Measurements from ENCODE around the gene VAC14. TPM values are rescaled to one million over a fixed set of nuclear protein-coding genes. Genes with fewer than 3 reads are reported as not detected.

VAC14 gene
- total RNA-seq, 1 donor from 2014 or later = 75.1 TPM

DNA sequence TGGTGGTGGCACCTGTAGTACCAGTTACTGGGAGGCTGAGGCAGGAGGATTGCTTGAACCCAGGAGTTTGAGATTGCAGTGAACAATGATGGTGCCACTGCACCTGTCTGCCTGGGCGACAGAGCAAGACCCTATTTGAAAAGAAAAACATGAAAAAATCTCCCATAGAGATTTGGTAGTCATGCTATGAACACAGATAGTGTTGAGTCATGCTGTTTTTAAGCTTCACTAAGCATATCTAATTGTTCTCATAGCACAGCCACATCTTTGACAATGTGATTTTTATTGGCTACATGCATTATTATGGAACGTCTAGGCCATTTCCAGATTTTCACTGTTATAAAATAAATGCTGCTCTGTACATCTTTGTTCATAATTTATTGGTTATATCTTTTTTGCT, 148.6 kb downstream of the VAC14 start:
- peaks cover 3 to 4% of the 10 kb centered on the region in 2 donors for H3K36me3 ChIP-seq
- H3K27ac ChIP-seq = no peak overlapping the region
- TF ChIP-seq, protein P1, sequence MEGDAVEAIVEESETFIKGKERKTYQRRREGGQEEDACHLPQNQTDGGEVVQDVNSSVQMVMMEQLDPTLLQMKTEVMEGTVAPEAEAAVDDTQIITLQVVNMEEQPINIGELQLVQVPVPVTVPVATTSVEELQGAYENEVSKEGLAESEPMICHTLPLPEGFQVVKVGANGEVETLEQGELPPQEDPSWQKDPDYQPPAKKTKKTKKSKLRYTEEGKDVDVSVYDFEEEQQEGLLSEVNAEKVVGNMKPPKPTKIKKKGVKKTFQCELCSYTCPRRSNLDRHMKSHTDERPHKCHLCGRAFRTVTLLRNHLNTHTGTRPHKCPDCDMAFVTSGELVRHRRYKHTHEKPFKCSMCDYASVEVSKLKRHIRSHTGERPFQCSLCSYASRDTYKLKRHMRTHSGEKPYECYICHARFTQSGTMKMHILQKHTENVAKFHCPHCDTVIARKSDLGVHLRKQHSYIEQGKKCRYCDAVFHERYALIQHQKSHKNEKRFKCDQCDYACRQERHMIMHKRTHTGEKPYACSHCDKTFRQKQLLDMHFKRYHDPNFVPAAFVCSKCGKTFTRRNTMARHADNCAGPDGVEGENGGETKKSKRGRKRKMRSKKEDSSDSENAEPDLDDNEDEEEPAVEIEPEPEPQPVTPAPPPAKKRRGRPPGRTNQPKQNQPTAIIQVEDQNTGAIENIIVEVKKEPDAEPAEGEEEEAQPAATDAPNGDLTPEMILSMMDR (IDR thresholded peaks at IDR 0.05) = no peak
- intact Hi-C loops (cut with DNase I) = loop anchor here (10.0 kb wide), 1 partner anchor 268 kb away; no protein-coding TSS in a partner anchor
- H3K4me3 ChIP-seq = no peak overlapping the region
- no peaks in the 10 kb centered on the region for H3K9me3 ChIP-seq
- H3K4me1 ChIP-seq = peaks cover 1 to 13% of the 10 kb centered on the region in 2 donors
- no peaks in the 10 kb centered on the region for H3K27me3 ChIP-seq
- peak in 1 of 2 donors; percentile 38 for DNase-seq (ENCODE audit: low spot score in 2 of 2)

DNA sequence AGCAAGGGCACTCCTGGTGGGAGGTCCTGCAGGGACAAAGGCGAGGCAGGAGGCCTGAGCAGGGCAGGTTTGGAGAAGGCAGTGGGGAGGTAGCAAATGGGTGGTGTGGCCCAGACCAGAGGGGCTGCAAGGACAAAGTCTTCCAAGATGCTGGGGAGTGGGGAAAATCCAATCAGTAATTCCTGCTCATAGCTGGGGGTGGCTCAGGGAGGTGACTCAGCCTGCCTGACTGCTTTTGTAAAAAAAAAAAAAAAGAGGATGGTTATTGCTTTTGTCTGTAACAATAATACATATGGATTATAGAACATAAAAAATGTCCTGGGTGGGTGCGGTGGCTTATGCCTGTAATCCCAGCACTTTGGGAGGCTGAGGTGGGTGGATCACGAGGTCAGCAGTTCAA, 149.4 kb downstream of the VAC14 start:
- Histone ChIP-seq H3K4me3 (no peak overlapping the region), H3K27ac (no peak overlapping the region), H3K27me3 (no peaks in the 10 kb centered on the region), H3K36me3 (no peaks in the 10 kb centered on the region), H3K9me3 (no peaks in the 10 kb centered on the region), H3K4me1 (peaks cover 6 to 21% of the 10 kb centered on the region in 2 donors)
- TF ChIP-seq, protein P1 (IDR thresholded peaks at IDR 0.05) = no peak
- peak in 1 of 2 donors; percentile 27 for DNase-seq (ENCODE audit: low spot score in 2 of 2)
- intact Hi-C loops (cut with DNase I) = loop anchor here (10.0 kb wide), 1 partner anchor 267 kb away; no protein-coding TSS in a partner anchor

DNA sequence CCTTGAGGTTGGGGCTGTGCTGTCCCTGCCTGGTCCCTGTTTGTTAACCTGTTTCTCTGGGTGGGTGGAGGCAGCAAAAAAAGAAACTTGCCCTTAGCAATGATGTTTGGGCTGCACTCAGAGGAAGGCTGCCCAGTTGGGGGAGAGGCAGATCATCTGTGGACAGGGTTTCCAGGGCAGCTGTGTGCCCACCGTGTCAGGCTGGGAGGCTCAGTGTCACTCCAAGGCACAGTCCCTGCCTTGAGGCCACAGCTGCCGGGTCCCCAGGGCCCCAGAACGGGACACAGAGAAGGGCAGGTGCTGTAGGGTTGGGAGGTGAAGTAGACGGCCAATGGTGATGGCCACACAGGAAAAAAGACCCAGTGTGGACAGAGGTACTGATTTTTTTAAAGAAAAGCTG, 150.7 kb downstream of the VAC14 start:
- intact Hi-C loops (cut with DNase I) = loop anchor here (10.0 kb wide), 1 partner anchor 265 kb away; no protein-coding TSS in a partner anchor
- Histone ChIP-seq H3K4me1 (peaks cover 6 to 23% of the 10 kb centered on the region in 2 donors), H3K27ac (peak overlapping the region; percentile 33 to 44), H3K9me3 (no peaks in the 10 kb centered on the region), H3K36me3 (no peaks in the 10 kb centered on the region), H3K27me3 (no peaks in the 10 kb centered on the region), H3K4me3 (no peak overlapping the region)
- TF ChIP-seq, protein P1 (IDR thresholded peaks at IDR 0.05) = no peak
- DNase-seq (ENCODE audit: low spot score in 2 of 2) = peak in 1 of 2 donors; percentile 40

DNA sequence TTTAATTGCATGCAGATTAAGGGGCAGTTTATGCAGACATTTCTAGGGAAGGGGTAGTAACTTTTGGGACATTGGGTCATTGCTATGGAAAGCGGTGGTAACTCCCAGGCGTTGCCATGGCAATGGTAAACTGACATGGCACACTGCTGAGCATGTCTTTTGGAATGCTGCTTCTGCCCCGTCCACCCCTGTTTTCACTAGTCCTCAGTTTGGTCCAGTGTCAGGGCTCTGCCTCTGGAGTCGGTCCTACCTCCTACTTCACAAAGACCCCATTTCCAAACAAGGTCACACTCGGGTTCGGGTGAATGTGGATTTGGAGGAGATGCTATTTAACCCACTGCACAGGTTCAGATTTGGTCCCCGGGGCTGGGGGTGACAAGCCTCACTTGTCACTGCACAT, 151.7 kb downstream of the VAC14 start:
- intact Hi-C loops (cut with DNase I) = no loop called here
- H3K27ac ChIP-seq = peak overlapping the region; percentile 77 to 78
- TF ChIP-seq, protein P1 (IDR thresholded peaks at IDR 0.05) = no peak
- no peak overlapping the region for H3K4me3 ChIP-seq
- H3K4me1 ChIP-seq = peaks cover 6 to 23% of the 10 kb centered on the region in 2 donors
- no peaks in the 10 kb centered on the region for H3K9me3 ChIP-seq
- H3K36me3 ChIP-seq = no peaks in the 10 kb centered on the region
- peak in 1 of 2 donors; percentile 82 for DNase-seq (ENCODE audit: low spot score in 2 of 2)
- no peaks in the 10 kb centered on the region for H3K27me3 ChIP-seq

DNA sequence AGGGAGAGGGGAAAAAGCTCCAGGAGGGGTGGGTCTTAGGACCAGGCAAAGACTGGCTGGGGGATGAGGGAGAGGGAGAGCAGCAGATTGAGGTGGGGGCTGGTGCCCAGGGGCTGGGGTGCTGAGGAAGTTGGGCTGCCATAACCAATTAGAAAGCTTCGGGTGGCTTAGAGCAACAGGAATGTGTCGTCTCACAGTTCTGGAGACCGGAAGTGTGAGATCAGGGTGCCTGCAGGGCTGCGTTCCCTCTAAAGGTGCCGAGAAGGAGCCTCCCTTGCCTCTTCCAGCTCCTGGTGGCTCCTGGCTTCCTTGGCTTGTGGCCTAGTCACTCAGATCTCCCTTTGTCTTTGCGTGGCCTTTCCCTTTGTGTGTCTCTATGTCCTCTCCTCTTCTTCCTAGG, 152.4 kb downstream of the VAC14 start:
- Histone ChIP-seq H3K27me3 (no peaks in the 10 kb centered on the region), H3K9me3 (no peaks in the 10 kb centered on the region), H3K4me3 (no peak overlapping the region), H3K36me3 (no peaks in the 10 kb centered on the region), H3K27ac (peak overlapping the region; percentile 77 to 78), H3K4me1 (peaks cover 6 to 19% of the 10 kb centered on the region in 2 donors)
- intact Hi-C loops (cut with DNase I) = no loop called here
- no peak for DNase-seq (ENCODE audit: low spot score in 2 of 2)
- TF ChIP-seq, protein P1 (IDR thresholded peaks at IDR 0.05) = no peak

Measured in ascending aorta (tissue), 2 donors.